ENCODE results near the gene PHIP.
"Not testable (repeated sequence)": the region's sequence is repeated elsewhere in the genome, so short reads cannot be mapped to it uniquely, and the experiment has no call there.

The PHIP gene

GRCh38 chr6:79101164-79101563 lies 23.1 kb upstream of the PHIP start:
- H3K9me2 ChIP-seq (replicated peaks; ENCODE audit: control insufficient read depth, low read length) = no peaks in the 10 kb centered on the region; the same call in 1 of the 2 replicates
- no peaks in the 10 kb centered on the region for H3K36me3 ChIP-seq (ENCODE audit: control insufficient read depth, low read length)
- H3K4me1 ChIP-seq (ENCODE audit: control insufficient read depth, low read length) = no peaks in the 10 kb centered on the region
- H3K27ac ChIP-seq (ENCODE audit: low read depth, low read length) = no peak overlapping the region
- TF ChIP-seq CTCF (IDR thresholded peaks at IDR 0.05; ENCODE audit: low read depth, low read length, poor library complexity, severe bottlenecking) (no peak), EZH2phosphoT487 (IDR thresholded peaks at IDR 0.05; ENCODE audit: borderline replicate concordance, low read length) (no peak)
- peaks cover 10% of the 10 kb centered on the region for H3K27me3 ChIP-seq (ENCODE audit: control insufficient read depth, low read length)
- H3K9me3 ChIP-seq (ENCODE audit: control insufficient read depth, insufficient read depth, low read length) = no peaks in the 10 kb centered on the region
- H3K4me2 ChIP-seq (ENCODE audit: low read length) = no peak overlapping the region
- no peaks in the 10 kb centered on the region for H3F3A ChIP-seq (ENCODE audit: control insufficient read depth, insufficient read depth)
- no peaks in the 10 kb centered on the region for H4K20me1 ChIP-seq (ENCODE audit: control insufficient read depth, insufficient read depth, low read depth, low read length)
- no peaks in the 10 kb centered on the region for H3K79me2 ChIP-seq (ENCODE audit: control insufficient read depth, low read length)
- H3K4me3 ChIP-seq (ENCODE audit: low read length) = no peak overlapping the region

DNA sequence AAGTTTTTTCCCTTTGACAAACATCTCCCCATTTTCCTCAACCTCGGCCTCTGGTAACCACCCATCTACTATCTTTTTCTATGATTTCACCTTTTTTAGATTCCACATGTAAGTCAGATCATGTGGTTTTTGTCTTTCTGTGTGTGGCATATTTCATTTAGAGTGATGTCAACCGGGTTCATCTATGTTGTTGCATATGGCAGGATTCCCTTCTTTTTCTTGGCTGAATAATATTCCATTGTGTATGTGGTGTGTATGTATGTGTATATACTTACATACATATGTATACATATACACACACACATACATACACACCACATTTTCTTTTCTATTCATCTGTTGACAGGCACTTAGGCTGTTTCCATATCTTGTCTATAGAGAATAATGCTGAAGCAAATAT lies 22.2 kb upstream of the PHIP start:
- no peak overlapping the region for H3K4me3 ChIP-seq (ENCODE audit: low read length)
- no peak overlapping the region for H3K4me2 ChIP-seq (ENCODE audit: low read length)
- no peaks in the 10 kb centered on the region for H3K4me1 ChIP-seq (ENCODE audit: control insufficient read depth, low read length)
- H3K36me3 ChIP-seq (ENCODE audit: control insufficient read depth, low read length) = no peaks in the 10 kb centered on the region
- H3K9me2 ChIP-seq (replicated peaks; ENCODE audit: control insufficient read depth, low read length) = no peaks in the 10 kb centered on the region
- peaks cover 6% of the 10 kb centered on the region for H3K27me3 ChIP-seq (ENCODE audit: control insufficient read depth, low read length)
- no peaks in the 10 kb centered on the region for H3K79me2 ChIP-seq (ENCODE audit: control insufficient read depth, low read length)
- H3K27ac ChIP-seq (ENCODE audit: low read depth, low read length) = no peak overlapping the region
- TF ChIP-seq CTCF (IDR thresholded peaks at IDR 0.05; ENCODE audit: low read depth, low read length, poor library complexity, severe bottlenecking) (no peak), EZH2phosphoT487 (IDR thresholded peaks at IDR 0.05; ENCODE audit: borderline replicate concordance, low read length) (no peak)
- H3F3A ChIP-seq (ENCODE audit: control insufficient read depth, insufficient read depth) = no peaks in the 10 kb centered on the region
- no peaks in the 10 kb centered on the region for H3K9me3 ChIP-seq (ENCODE audit: control insufficient read depth, insufficient read depth, low read length)
- H4K20me1 ChIP-seq (ENCODE audit: control insufficient read depth, insufficient read depth, low read depth, low read length) = no peaks in the 10 kb centered on the region

GRCh38 chr6:79094938-79095337 lies 16.9 kb upstream of the PHIP start:
- Histone ChIP-seq H3K79me2 (ENCODE audit: control insufficient read depth, low read length) (no peaks in the 10 kb centered on the region), H4K20me1 (ENCODE audit: control insufficient read depth, insufficient read depth, low read depth, low read length) (no peaks in the 10 kb centered on the region), H3K9me2 (replicated peaks; ENCODE audit: control insufficient read depth, low read length) (no peaks in the 10 kb centered on the region), H3K4me1 (ENCODE audit: control insufficient read depth, low read length) (no peaks in the 10 kb centered on the region), H3F3A (ENCODE audit: control insufficient read depth, insufficient read depth) (no peaks in the 10 kb centered on the region), H3K4me3 (ENCODE audit: low read length) (no peak overlapping the region), H3K27me3 (ENCODE audit: control insufficient read depth, low read length) (peaks cover 4% of the 10 kb centered on the region; the same call in 1 of the 2 replicates), H3K36me3 (ENCODE audit: control insufficient read depth, low read length) (no peaks in the 10 kb centered on the region), H3K4me2 (ENCODE audit: low read length) (no peak overlapping the region), H3K9me3 (ENCODE audit: control insufficient read depth, insufficient read depth, low read length) (no peaks in the 10 kb centered on the region), H3K27ac (ENCODE audit: low read depth, low read length) (no peak overlapping the region)
- TF ChIP-seq CTCF (IDR thresholded peaks at IDR 0.05; ENCODE audit: low read depth, low read length, poor library complexity, severe bottlenecking) = no peak
- TF ChIP-seq EZH2phosphoT487 (IDR thresholded peaks at IDR 0.05; ENCODE audit: borderline replicate concordance, low read length) = no peak

DNA sequence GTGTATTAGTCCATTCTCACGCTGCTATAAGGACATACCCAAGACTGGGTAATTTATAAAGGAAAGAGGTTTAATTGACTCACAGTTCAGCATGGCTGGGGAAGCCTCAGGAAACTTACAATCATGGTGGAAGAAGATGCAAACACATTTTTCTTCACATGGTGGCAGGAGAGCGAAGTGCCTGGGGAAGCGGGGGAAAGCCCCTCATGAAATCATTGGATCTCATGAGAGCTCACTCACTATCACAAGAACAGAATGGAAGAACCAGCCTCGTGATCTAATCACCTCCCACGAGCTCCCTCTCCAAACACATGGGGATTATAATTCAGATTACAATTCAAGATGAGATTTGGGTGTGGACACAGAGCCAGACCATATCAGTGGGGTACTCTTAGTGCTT lies 13.7 kb upstream of the PHIP start:
- not testable (repeated sequence) for H3K9me2 ChIP-seq (replicated peaks; ENCODE audit: control insufficient read depth, low read length); H3K9me3 ChIP-seq (ENCODE audit: control insufficient read depth, insufficient read depth, low read length); H3K79me2 ChIP-seq (ENCODE audit: control insufficient read depth, low read length); H4K20me1 ChIP-seq (ENCODE audit: control insufficient read depth, insufficient read depth, low read depth, low read length); H3F3A ChIP-seq (ENCODE audit: control insufficient read depth, insufficient read depth); H3K4me2 ChIP-seq (ENCODE audit: low read length); H3K27ac ChIP-seq (ENCODE audit: low read depth, low read length); H3K4me1 ChIP-seq (ENCODE audit: control insufficient read depth, low read length); H3K36me3 ChIP-seq (ENCODE audit: control insufficient read depth, low read length); H3K4me3 ChIP-seq (ENCODE audit: low read length); H3K27me3 ChIP-seq (ENCODE audit: control insufficient read depth, low read length)
